Measurements from ENCODE around the gene PLAA.

PLAA gene
- total RNA-seq: 43.6 to 44.5 reads per million in 2 donors

- DNase-seq: peak; percentile 64 to 95 (median 78)
Observed at GRCh38 chr9:26946753-26947727, at the start of gene PLAA. TSS of gene PLAA (minus strand) at chr9:26947242. CDS start at chr9:26947045, 197 bp downstream.

- DNase-seq: no peak
Observed at GRCh38 chr9:26995810-26996209, 48.8 kb upstream of the PLAA start.

- peak in 1 of 5 experiments; percentile 4 for DNase-seq
Observed at GRCh38 chr9:26983340-26983739, 36.3 kb upstream of the PLAA start.

GRCh38 chr9:26975728-26976707, 29.0 kb upstream of the PLAA start:
- no peak for DNase-seq

GRCh38 chr9:26974927-26975326, 27.9 kb upstream of the PLAA start:
- DNase-seq: no peak

- DNase-seq: no peak
Observed at GRCh38 chr9:26973989-26974388, 26.9 kb upstream of the PLAA start.

- no peak for DNase-seq
Observed at GRCh38 chr9:26971721-26972120, 24.7 kb upstream of the PLAA start.

- no peak for DNase-seq
Observed at GRCh38 chr9:26956860-26957233, 9.8 kb upstream of the PLAA start.

GRCh38 chr9:26955921-26956859, 9.1 kb upstream of the PLAA start, which contains the start of gene IFT74:
TSS of gene IFT74 (plus strand) at chr9:26956412. CDS start at chr9:26961968, 5,556 bp downstream.
- peak; percentile 73 to 97 (median 92) for DNase-seq

GRCh38 chr9:26955222-26955903, 8.3 kb upstream of the PLAA start:
- DNase-seq: peak in 1 of 5 experiments; percentile 10

GRCh38 chr9:26954050-26954508, 7.0 kb upstream of the PLAA start:
- peak in 1 of 5 experiments; percentile 60 for DNase-seq

- DNase-seq: no peak
Observed at GRCh38 chr9:26951794-26952193, 4.8 kb upstream of the PLAA start.

GRCh38 chr9:26950521-26950920, 3.5 kb upstream of the PLAA start:
- DNase-seq: no peak

- DNase-seq: no peak
Observed at GRCh38 chr9:26949637-26950069, 2.6 kb upstream of the PLAA start.

GRCh38 chr9:26947736-26948135, 694 bp upstream of the PLAA start:
- peak in 2 of 5 experiments; percentile 26 to 29 for DNase-seq

GRCh38 chr9:26945591-26945990, 1.5 kb downstream of the PLAA start:
- peak in 1 of 5 experiments; percentile 10 for DNase-seq

- peak in 1 of 5 experiments; percentile 38 for DNase-seq
Observed at GRCh38 chr9:26940779-26941178, 6.3 kb downstream of the PLAA start.

- peak in 1 of 5 experiments; percentile 17 for DNase-seq
Observed at GRCh38 chr9:26939955-26940711, 6.9 kb downstream of the PLAA start.

GRCh38 chr9:26937816-26938371, 9.1 kb downstream of the PLAA start:
- no peak for DNase-seq

GRCh38 chr9:26935847-26936246, 11.2 kb downstream of the PLAA start:
- DNase-seq: no peak
